ENCODE measurements around the gene GPRASP1. TPM values are rescaled to one million over a fixed set of nuclear protein-coding genes. Genes with fewer than 3 reads are reported as not detected.

Gene GPRASP1
- total RNA-seq, 6 experiments from 2014 or later, result 0.76 to 1.1 (median 0.95) TPM

Other genes starting within 250 kb of the GPRASP1 start
- not detected for gene NXF2B, start 211.5 kb upstream of the GPRASP1 start, total RNA-seq (2021; fragmentation: NEBNext Ultra II Directional; extraction: Animal tissue kit (Norgen Biotek cat#: 25700))
- not detected for gene TCP11X2, start 179.7 kb upstream of the GPRASP1 start, total RNA-seq (2021; fragmentation: NEBNext Ultra II Directional; extraction: Animal tissue kit (Norgen Biotek cat#: 25700))
- gene TMSB15A, start 134.7 kb upstream of the GPRASP1 start, total RNA-seq (2021; fragmentation: NEBNext Ultra II Directional; extraction: Animal tissue kit (Norgen Biotek cat#: 25700)), result 1 to 10 TPM; 1.4 to 3.2 (median 2.7) TPM
- 1 to 10 TPM; 8.2 to 9.7 (median 8.4) TPM for gene ARMCX5, start 52.0 kb upstream of the GPRASP1 start, total RNA-seq (2021; fragmentation: NEBNext Ultra II Directional; extraction: Animal tissue kit (Norgen Biotek cat#: 25700))
- 10 to 100 TPM in 4 of 6 experiments, 1 to 10 TPM in 2; 7.9 to 15.0 (median 12.4) TPM for gene GPRASP2, start 61.0 kb downstream of the GPRASP1 start, total RNA-seq (2021; fragmentation: NEBNext Ultra II Directional; extraction: Animal tissue kit (Norgen Biotek cat#: 25700))
- gene GPRASP3, start 69.3 kb downstream of the GPRASP1 start, total RNA-seq (2021; fragmentation: NEBNext Ultra II Directional; extraction: Animal tissue kit (Norgen Biotek cat#: 25700)), result 1 to 10 TPM; 1.9 to 5.7 (median 5.4) TPM

All from HFFc6 (cell line).